K562 (cell line): ENCODE results near the gene SYNGR4. TPM values are rescaled to one million over a fixed set of nuclear protein-coding genes. Genes with fewer than 3 reads are reported as not detected.
"Not testable (repeated sequence)": the region's sequence is repeated elsewhere in the genome, so short reads cannot be mapped to it uniquely, and the experiment has no call there.

ENCODE experiments used
- ATAC-seq: fragments of 200-7000 bp; cut with Tn5 transposase; 3 replicates; pipeline ENCODE4 v1.9.1; 2020; ENCODE audit warnings: moderate library complexity
- BruUV-seq: library from RNA; stranded (reverse); fragments of 400-500 nt; replicated peaks from 2 replicates; lab custom pipeline; 2021; lab: Mats Ljungman, UMichigan
- CTCF ChIA-PET: fragments of 300-600 bp; formaldehyde crosslinking; extraction: SDS; loops from one replicate; lab custom pipeline; 2021; ENCODE audit warnings: low intra/inter-chr PET ratio; lab: Yijun Ruan, JAX
- POLR2A ChIA-PET: fragments of 300-600, 350-650 bp; sonication (Branson Sonifier 250); formaldehyde crosslinking; extraction: SDS; loops from one replicate; lab custom pipeline; 2021; ENCODE audit warnings: antibody characterized with exemption, inconsistent platforms; lab: Yijun Ruan, JAX
- DNase-seq, 4 experiments: peaks; one replicate each; pipeline versions ENCODE4 v3.0.0 to v3.0.0-alpha.2; 2011 to 2018; ENCODE audit warnings: low spot score in 3 of 4, mixed read lengths in 3 of 4; ENCODE audit errors: extremely low read depth in 1 of 4
- FAIRE-seq: peaks from 2 replicates; lab custom pipeline; 2011; peaks lifted over from hg19 to GRCh38; lab: Jason Lieb, UNC
- H2AFZ ChIP-seq: 2 replicates; pipeline ENCODE4 v1.6.0; 2011; ENCODE audit warnings: low read depth, low read length, control low read depth, inconsistent platforms
- H3K27ac ChIP-seq: fragments of 200-600 bp; 3 replicates; pipeline ENCODE4 v1.8.0; 2011; ENCODE audit warnings: low read depth, mild to moderate bottlenecking, control low read depth, inconsistent platforms, low read length, moderate library complexity, mixed read lengths; ENCODE audit errors: extremely low read depth
- H3K27me3 ChIP-seq, 2 experiments: fragments of 300-600 bp in 1 of 2; 2 replicates in 1 of 2; 3 replicates in 1 of 2; pipeline versions ENCODE4 v1.6.0 to v1.8.0; 2011; ENCODE audit warnings: inconsistent platforms in 2 of 2, low read length in 2 of 2, mild to moderate bottlenecking in 1 of 2, mixed read lengths in 1 of 2, moderate library complexity in 1 of 2; ENCODE audit not compliant: control insufficient read depth in 2 of 2, insufficient read depth in 2 of 2
- H3K36me3 ChIP-seq: fragments of 300-600 bp; 3 replicates; pipeline ENCODE4 v1.8.0; 2011; ENCODE audit warnings: mild to moderate bottlenecking, low read length, inconsistent platforms; ENCODE audit not compliant: control insufficient read depth, insufficient read depth
- H3K4me1 ChIP-seq, 2 experiments: fragments of 200-600 bp in 1 of 2; replicated peaks in 1 of 2; 2 replicates in 1 of 2; 3 replicates in 1 of 2; pipeline versions ENCODE4 v1.5.1 to v1.8.0; 2011; ENCODE audit warnings: inconsistent platforms in 2 of 2, low read length in 2 of 2, mild to moderate bottlenecking in 1 of 2, mixed read lengths in 1 of 2, moderate library complexity in 1 of 2; ENCODE audit not compliant: control insufficient read depth in 2 of 2, insufficient read depth in 2 of 2
- H3K4me2 ChIP-seq: 2 replicates; pipeline ENCODE4 v1.6.1; 2011; ENCODE audit warnings: low read length, control low read depth, inconsistent platforms, mixed read lengths; ENCODE audit not compliant: insufficient read depth
- H3K4me3 ChIP-seq: fragments of 200-600 bp; sonication (generic), shearing (Covaris generic); 2 replicates; pipeline ENCODE4 v1.5.1; 2016; ENCODE audit warnings: control low read depth, inconsistent platforms
- H3K79me2 ChIP-seq: fragments of 200-600 bp; 3 replicates; pipeline ENCODE4 v1.8.0; 2011; ENCODE audit warnings: low read length, inconsistent platforms; ENCODE audit not compliant: control insufficient read depth, insufficient read depth
- H3K9ac ChIP-seq, 2 experiments: 2 replicates each; pipeline versions ENCODE4 v1.6.0 to v1.6.1; 2011; ENCODE audit warnings: low read depth in 2 of 2, low read length in 2 of 2, control low read depth in 1 of 2, inconsistent platforms in 1 of 2, mild to moderate bottlenecking in 1 of 2, mixed read lengths in 1 of 2; ENCODE audit not compliant: insufficient read depth in 1 of 2
- H3K9me1 ChIP-seq: one replicate; pipeline ENCODE4 v1.6.0; 2011; ENCODE audit warnings: inconsistent platforms, mild to moderate bottlenecking, low read length, moderate library complexity; ENCODE audit not compliant: control insufficient read depth, insufficient read depth
- H3K9me3 ChIP-seq: replicated peaks from 2 replicates; pipeline ENCODE4 v1.5.1; 2011; ENCODE audit warnings: low read depth, low read length, inconsistent platforms; ENCODE audit not compliant: control insufficient read depth, insufficient read depth
- H4K20me1 ChIP-seq: replicated peaks from 2 replicates; pipeline ENCODE4 v1.6.1; 2011; ENCODE audit warnings: low read length, inconsistent platforms, mixed read lengths; ENCODE audit not compliant: control insufficient read depth, insufficient read depth
- CC2D1A ChIP-seq: fragments of 450-650 bp; IDR thresholded peaks from 2 replicates; pipeline ENCODE4 v1.6.1; 2017; ENCODE audit warnings: mild to moderate bottlenecking
- NFIX ChIP-seq: fragments of 250-450 bp; sonication (Bioruptor Pico); IDR thresholded peaks from 2 replicates; pipeline ENCODE4 v1.4.0; 2020; ENCODE audit warnings: low read depth, mild to moderate bottlenecking, moderate library complexity
- NR2C1 ChIP-seq, 2 experiments: fragments of 450-650 bp; IDR thresholded peaks; 2 replicates each; pipeline ENCODE4 v1.6.1; 2017; ENCODE audit warnings: mild to moderate bottlenecking in 2 of 2, antibody characterized with exemption in 1 of 2, inconsistent platforms in 1 of 2, missing compliant biosample characterization in 1 of 2, missing genetic modification characterization in 1 of 2
- ZNF224 ChIP-seq: sonication (generic); formaldehyde crosslinking; IDR thresholded peaks from 2 replicates; pipeline ENCODE4 v1.8.0; 2022; ENCODE audit warnings: mild to moderate bottlenecking, missing genetic modification reagents
- WGBS: fragments of 100-300 bp; shearing (Covaris generic); methylation state at CpG from one replicate; pipeline ENCODE4 v1.1.6; 2016; ENCODE audit warnings: low coverage, mixed read lengths; ENCODE audit not compliant: insufficient coverage; ENCODE audit errors: missing lambda C conversion rate; 5-methylcytosine and 5-hydroxymethylcytosine counted together
- in situ Hi-C: fragments of 300-500 bp; cut with MboI; formaldehyde crosslinking; loops from 4 replicates; pipeline ENCODE4 v1.15.0; 2018; ENCODE audit warnings: inconsistent platforms, mixed read lengths
- intact Hi-C: fragments of 100-400 bp; cut with micrococcal nuclease; formaldehyde crosslinking; loops from 2 replicates; pipeline ENCODE4 v1.14.2; 2022
- polyA plus RNA-seq, 8 experiments: library from polyadenylated mRNA; depleted of rRNA in 4 of 8; stranded (reverse) in 5 of 8; unstranded in 3 of 8; fragments of >200 nt; fragmentation: Nextera tagmentation in 2 of 8; fragmentation: Illumina TruSeq in 1 of 8; extraction: Ambion mirVana in 2 of 8; extraction: Trizol in 1 of 8; gene quantifications; 2 replicates each; pipeline versions ENCODE4 v1.2.1 to v1.2.3, GENCODE V29; 2011 to 2014; ENCODE audit warnings: inconsistent platforms in 1 of 8, missing spikeins in 1 of 8
- total RNA-seq, 7 experiments: library from RNA; depleted of rRNA in 6 of 7; stranded (reverse); fragments of >200 nt in 6 of 7; fragmentation: Illumina TruSeq in 2 of 7; extraction: Trizol in 2 of 7; gene quantifications; 2 replicates each; pipeline versions ENCODE4 v1.2.1 to v1.2.3, GENCODE V29; 2011 to 2021; ENCODE audit warnings: low replicate concordance in 1 of 7
- TF ChIP-seq, protein P1 (sequence below): fragments of 450-650 bp; formaldehyde crosslinking; IDR thresholded peaks from 2 replicates; pipeline ENCODE4 v1.4.0; 2022; ENCODE audit warnings: missing genetic modification characterization

SYNGR4 gene
- total and polyA plus RNA-seq, 9 of the 15 experiments (the other 6 are each of a cell fraction or from before 2014, with no cell fraction given), result 0.07 to 0.14 TPM; not detected in 7

- Histone ChIP-seq H3K4me3 (no peak overlapping the region), H3K36me3 (no peaks in the 10 kb centered on the region), H3K9ac (no peak overlapping the region), H3K79me2 (no peaks in the 10 kb centered on the region), H4K20me1 (no peaks in the 10 kb centered on the region), H3K9me1 (no peaks in the 10 kb centered on the region), H3K9me3 (no peaks in the 10 kb centered on the region), H3K4me1 (peaks cover 0 to 20% of the 10 kb centered on the region in 2 experiments; a peak in 2 of 5 replicates), H3K27me3 (no peaks in the 10 kb centered on the region), H3K4me2 (no peak overlapping the region), H3K27ac (no peak overlapping the region), H2AFZ (no peak overlapping the region)
- intact Hi-C loops, result no loop called here
- WGBS, result 54% methylated on average over 7 of the region's 7 CpGs
- FAIRE-seq, result no peak
- in situ Hi-C loops, result no loop called here
- POLR2A ChIA-PET, result no interaction called here
- BruUV-seq, result no TSS peak
- CTCF ChIA-PET, result no interaction called here
- ATAC-seq, result no peak
- no peak for DNase-seq
- TF ChIP-seq, protein P1, sequence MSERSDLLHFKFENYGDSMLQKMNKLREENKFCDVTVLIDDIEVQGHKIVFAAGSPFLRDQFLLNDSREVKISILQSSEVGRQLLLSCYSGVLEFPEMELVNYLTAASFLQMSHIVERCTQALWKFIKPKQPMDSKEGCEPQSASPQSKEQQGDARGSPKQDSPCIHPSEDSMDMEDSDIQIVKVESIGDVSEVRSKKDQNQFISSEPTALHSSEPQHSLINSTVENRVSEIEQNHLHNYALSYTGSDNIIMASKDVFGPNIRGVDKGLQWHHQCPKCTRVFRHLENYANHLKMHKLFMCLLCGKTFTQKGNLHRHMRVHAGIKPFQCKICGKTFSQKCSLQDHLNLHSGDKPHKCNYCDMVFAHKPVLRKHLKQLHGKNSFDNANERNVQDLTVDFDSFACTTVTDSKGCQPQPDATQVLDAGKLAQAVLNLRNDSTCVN (CRISPR knock-in tag), result no peak
- TF ChIP-seq ZNF224 (no peak), NFIX (CRISPR knock-in tag) (no peak), CC2D1A (no peak), NR2C1 (IDR thresholded peaks at IDR 0.05) (no peak), NR2C1 (tag; IDR thresholded peaks at IDR 0.05) (no peak)
- TF ChIP-seq, all 486 proteins: peak for 0
Measured at GRCh38 chr19:48371367-48371766, 7.2 kb downstream of the SYNGR4 start.

DNA sequence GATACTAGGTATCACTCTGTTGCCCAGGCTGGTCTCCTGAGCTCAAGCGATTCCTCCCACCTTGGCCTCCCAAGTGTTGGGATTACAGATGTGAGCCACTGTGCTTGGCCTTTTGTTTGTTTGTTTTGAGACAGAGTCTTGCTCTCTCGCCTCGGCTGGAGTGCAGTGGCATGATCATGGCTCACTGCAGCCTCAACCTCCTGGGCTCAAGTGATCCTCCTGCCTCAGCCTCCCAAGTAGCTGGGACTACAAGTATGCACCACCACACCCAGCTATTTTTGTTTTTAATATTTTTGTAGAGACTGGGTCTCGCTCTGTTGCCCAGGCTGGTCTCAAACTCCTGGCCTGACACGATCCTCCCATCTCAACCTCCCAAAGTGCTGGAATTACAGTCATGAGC is 7.6 kb downstream of the SYNGR4 start:
- FAIRE-seq, H3K9me3 ChIP-seq, H4K20me1 ChIP-seq, ATAC-seq, POLR2A ChIA-PET, H3K4me2 ChIP-seq, CTCF ChIA-PET, H3K27me3 ChIP-seq, H3K36me3 ChIP-seq, in situ Hi-C loops, H2AFZ ChIP-seq, DNase-seq, H3K79me2 ChIP-seq, H3K4me3 ChIP-seq, BruUV-seq, H3K9ac ChIP-seq, H3K9me1 ChIP-seq, H3K27ac ChIP-seq, intact Hi-C loops: not testable (repeated sequence)
- H3K4me1 ChIP-seq, result peaks cover 0 to 20% of the 10 kb centered on the region in 2 experiments; a peak in 2 of 5 replicates
- 65% methylated on average over 5 of the region's 5 CpGs for whole genome bisulfite sequencing
